ENCODE data around the gene NLRP9. TPM values are rescaled to one million over a fixed set of nuclear protein-coding genes. Genes with fewer than 3 reads are reported as not detected.
"Not testable (repeated sequence)": the region's sequence is repeated elsewhere in the genome, so short reads cannot be mapped to it uniquely, and the experiment has no call there.

NLRP9 gene
- total RNA-seq, 1 donor from 2014 or later, result not detected

- no peak overlapping the region for H3K4me3 ChIP-seq (ENCODE audit: low read depth, low read length)
- TF ChIP-seq, protein P1, sequence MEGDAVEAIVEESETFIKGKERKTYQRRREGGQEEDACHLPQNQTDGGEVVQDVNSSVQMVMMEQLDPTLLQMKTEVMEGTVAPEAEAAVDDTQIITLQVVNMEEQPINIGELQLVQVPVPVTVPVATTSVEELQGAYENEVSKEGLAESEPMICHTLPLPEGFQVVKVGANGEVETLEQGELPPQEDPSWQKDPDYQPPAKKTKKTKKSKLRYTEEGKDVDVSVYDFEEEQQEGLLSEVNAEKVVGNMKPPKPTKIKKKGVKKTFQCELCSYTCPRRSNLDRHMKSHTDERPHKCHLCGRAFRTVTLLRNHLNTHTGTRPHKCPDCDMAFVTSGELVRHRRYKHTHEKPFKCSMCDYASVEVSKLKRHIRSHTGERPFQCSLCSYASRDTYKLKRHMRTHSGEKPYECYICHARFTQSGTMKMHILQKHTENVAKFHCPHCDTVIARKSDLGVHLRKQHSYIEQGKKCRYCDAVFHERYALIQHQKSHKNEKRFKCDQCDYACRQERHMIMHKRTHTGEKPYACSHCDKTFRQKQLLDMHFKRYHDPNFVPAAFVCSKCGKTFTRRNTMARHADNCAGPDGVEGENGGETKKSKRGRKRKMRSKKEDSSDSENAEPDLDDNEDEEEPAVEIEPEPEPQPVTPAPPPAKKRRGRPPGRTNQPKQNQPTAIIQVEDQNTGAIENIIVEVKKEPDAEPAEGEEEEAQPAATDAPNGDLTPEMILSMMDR (conservative IDR thresholded peaks at IDR 0.05; ENCODE audit: low read depth, low read length), result no peak
- DNase-seq (ENCODE audit: low read depth), result no peak
These were observed 15.2 kb upstream of the NLRP9 start for GRCh38 chr19:55753401-55753800.

DNA sequence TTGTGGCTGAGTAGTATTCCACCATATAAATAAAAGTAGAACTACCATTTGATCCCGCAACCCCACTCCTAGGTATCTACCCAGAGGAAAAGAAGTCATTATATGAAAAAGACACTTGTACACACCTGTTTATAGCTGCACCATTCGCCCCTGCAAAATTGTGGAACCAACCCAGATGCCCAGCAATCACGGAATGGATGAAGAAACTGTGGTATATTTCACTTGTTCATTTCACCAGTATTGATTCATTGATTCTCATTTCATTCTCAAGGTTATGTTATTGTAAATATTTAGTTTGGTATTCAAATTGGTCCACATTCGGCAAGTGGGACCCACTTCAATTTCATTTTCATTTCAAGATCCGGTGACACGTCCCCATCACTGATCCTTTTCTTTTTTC lies 12.5 kb upstream of the NLRP9 start:
- DNase-seq (ENCODE audit: low read depth), result no peak
- no peak overlapping the region for H3K4me3 ChIP-seq (ENCODE audit: low read depth, low read length)
- TF ChIP-seq, protein P1 (conservative IDR thresholded peaks at IDR 0.05; ENCODE audit: low read depth, low read length), result no peak

DNA sequence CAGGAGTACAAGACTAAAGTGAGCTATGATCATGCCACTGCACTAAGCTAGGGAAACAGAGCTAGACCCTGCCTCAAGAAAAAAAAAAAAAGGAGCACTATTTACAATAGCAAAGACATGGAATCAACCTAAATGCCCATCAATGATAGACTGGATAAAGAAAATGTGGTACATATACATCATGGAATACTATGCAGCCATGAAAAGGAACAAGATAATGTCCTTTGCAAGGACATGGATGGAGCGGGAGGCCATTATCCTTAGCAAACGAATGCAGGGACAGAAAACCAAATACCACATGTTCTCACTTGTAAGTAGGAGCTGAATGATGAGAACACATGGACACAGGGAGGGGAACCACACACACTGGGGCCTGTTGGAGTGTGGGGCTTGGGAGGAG lies 7.8 kb downstream of the NLRP9 start:
- H3K4me3 ChIP-seq (ENCODE audit: low read depth, low read length); DNase-seq (ENCODE audit: low read depth): not testable (repeated sequence)

DNA sequence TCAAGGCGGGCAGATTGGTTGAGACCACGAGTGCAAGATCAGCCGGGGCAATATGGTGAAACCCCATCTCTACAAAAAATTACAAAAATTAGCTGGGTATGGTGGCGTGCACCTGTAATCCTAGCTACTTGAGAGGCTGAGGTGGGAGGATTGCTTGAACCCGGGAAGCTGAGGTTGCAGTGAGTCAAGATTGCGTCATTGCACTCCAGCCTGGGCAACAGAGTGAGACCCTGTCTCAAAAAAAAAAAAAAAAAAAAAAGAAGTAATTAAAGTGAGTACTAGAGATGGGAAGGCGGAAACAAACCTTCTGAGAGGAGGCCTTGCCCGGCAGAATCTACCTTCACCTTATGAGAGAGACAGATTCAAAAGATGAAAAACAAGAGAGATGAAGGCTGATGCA lies 14.7 kb downstream of the NLRP9 start:
- no peak overlapping the region for H3K4me3 ChIP-seq (ENCODE audit: low read depth, low read length)
- TF ChIP-seq, protein P1 (conservative IDR thresholded peaks at IDR 0.05; ENCODE audit: low read depth, low read length), result no peak
- DNase-seq (ENCODE audit: low read depth), result no peak

DNA sequence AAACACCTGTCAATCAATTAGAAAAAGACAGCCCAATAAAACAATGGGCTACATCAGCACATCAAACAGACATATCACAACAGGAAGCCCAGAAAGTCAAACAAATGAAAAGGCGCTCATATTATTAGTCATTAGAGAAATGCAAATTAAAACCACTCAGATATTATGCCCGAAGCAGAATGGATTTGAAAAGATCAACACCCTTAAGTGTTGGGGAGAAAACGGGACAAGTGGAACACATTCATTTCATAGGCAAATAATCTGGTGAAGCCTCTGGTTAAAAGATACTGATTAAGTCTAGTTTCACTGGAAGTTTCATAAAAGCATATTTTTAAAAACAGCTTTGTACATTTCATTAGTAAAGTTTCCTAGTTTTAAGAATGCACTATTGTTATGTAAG lies 17.4 kb downstream of the NLRP9 start:
- no peak for DNase-seq (ENCODE audit: low read depth)
- TF ChIP-seq, protein P1 (conservative IDR thresholded peaks at IDR 0.05; ENCODE audit: low read depth, low read length), result no peak
- no peak overlapping the region for H3K4me3 ChIP-seq (ENCODE audit: low read depth, low read length)

DNA sequence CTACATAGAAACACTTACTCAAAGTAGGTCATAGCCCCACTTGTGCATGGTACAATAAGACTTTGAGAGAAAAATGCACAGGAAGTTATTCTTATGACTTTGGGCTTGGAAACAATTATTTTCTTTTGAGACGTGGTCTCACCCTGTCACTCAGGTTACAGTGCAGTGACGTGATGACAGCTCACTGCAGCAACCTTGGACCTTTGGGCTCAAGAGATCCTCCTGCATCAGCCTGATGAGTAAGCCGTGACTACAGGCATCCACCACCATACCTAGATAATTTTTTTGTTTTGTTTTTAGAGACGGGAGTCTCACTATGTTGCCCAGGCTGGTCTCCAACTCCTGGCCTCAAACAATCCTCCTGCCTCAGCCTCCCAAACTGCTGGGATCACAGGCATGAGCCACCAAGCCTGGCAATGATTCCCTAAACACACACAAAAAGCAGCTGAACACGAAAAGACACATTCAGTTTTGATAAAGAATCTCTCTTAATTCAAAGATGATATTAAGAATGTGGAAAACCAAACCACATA lies 17.9 kb downstream of the NLRP9 start:
- TF ChIP-seq, protein P1 (conservative IDR thresholded peaks at IDR 0.05; ENCODE audit: low read depth, low read length), result no peak
- H3K4me3 ChIP-seq (ENCODE audit: low read depth, low read length), result no peak overlapping the region
- DNase-seq (ENCODE audit: low read depth), result no peak

DNA sequence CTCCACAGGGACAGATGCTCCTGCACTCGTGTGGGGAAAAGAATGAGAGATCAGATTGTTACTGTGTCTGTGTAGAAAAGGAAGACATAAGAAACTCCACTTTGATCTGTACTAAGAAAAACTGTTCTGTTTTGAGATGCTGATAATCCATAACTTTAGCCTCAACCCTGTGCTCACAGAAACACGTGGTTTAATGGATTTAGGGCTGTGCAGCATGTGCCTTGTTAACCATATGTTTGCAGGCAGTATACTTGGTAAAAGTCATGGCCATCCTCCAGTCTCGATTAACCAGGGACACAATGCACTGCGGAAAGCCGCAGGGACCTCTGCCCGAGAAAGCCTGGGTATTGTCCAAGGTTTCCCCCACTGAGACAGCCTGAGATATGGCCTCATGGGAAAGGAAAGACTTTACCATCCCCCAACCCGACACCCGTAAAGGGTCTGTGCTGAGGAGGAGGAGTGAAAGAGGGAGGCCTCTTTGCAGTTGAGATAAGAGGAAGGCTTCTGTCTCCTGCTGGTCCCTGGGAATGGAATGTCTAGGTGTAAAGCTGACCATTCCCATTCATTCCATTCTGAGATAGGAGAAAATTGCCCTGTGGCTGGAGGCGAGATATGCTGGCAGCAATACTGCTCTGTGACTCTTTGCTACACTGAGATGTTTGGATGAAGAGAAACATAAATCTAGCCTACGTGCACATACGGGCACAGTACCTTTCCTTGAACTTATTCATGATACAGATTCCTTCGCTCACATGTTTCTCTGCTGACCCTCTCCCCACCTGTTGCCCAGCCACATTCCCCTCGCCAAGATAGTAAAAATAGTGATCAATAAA lies 20.1 kb downstream of the NLRP9 start:
- DNase-seq (ENCODE audit: low read depth); H3K4me3 ChIP-seq (ENCODE audit: low read depth, low read length): not testable (repeated sequence)

- TF ChIP-seq, protein P1 (conservative IDR thresholded peaks at IDR 0.05; ENCODE audit: low read depth, low read length), result no peak
- H3K4me3 ChIP-seq (ENCODE audit: low read depth, low read length), result no peak overlapping the region
- DNase-seq (ENCODE audit: low read depth), result no peak
These were observed 21.0 kb downstream of the NLRP9 start for GRCh38 chr19:55717251-55717650.
